Naive thymus-derived CD4-positive, alpha-beta T cell (primary cell): ENCODE measurements around the gene PPARG. TPM values are rescaled to one million over a fixed set of nuclear protein-coding genes. Genes with fewer than 3 reads are reported as not detected.
"Not testable (repeated sequence)": the region's sequence is repeated elsewhere in the genome, so short reads cannot be mapped to it uniquely, and the experiment has no call there.

Experiments used
- ATAC-seq: fragments of 150-1000 bp; cut with Tn5 transposase; 2 replicates; pipeline ENCODE4 v1.10.0; 2021; ENCODE audit warnings: mild to moderate bottlenecking, moderate library complexity
- CTCF ChIA-PET: fragments of 350-600 bp; sonication (Branson Sonifier 250); formaldehyde crosslinking; loops from one replicate; lab custom pipeline; 2021; ENCODE audit warnings: antibody characterized with exemption; lab: Charles Lee
- POLR2A ChIA-PET: fragments of 350-600 bp; sonication (Branson Sonifier 250); formaldehyde crosslinking; loops from one replicate; lab custom pipeline; 2021; ENCODE audit warnings: antibody characterized with exemption, inconsistent platforms; lab: Charles Lee
- DNase-seq, 9 donors: peaks; one replicate each; pipeline versions ENCODE4 v3.0.0 to v3.0.0-alpha.2; 2020 to 2022; ENCODE audit warnings: mixed read lengths in 1 of 9
- H3K27ac ChIP-seq: one replicate; pipeline ENCODE4 v1.7.0; 2013; ENCODE audit warnings: mild to moderate bottlenecking, low read depth, low read length, moderate library complexity
- H3K27me3 ChIP-seq, 2 donors: one replicate each; pipeline ENCODE4 v1.7.0; 2013; ENCODE audit warnings: low read length in 2 of 2, mild to moderate bottlenecking in 2 of 2, moderate library complexity in 2 of 2; ENCODE audit not compliant: control insufficient read depth in 2 of 2, insufficient read depth in 2 of 2
- H3K36me3 ChIP-seq, 3 experiments: 1 replicate in 2 of 3; 2 replicates in 1 of 3; pipeline ENCODE4 v1.7.0; 2013; ENCODE audit warnings: low read length in 3 of 3, mild to moderate bottlenecking in 3 of 3, moderate library complexity in 1 of 3; ENCODE audit not compliant: insufficient read depth in 3 of 3, control insufficient read depth in 2 of 3
- H3K4me1 ChIP-seq, 2 donors: one replicate each; pipeline ENCODE4 v1.7.0; 2013; ENCODE audit warnings: low read length in 2 of 2, mild to moderate bottlenecking in 2 of 2, moderate library complexity in 1 of 2; ENCODE audit not compliant: control insufficient read depth in 2 of 2, insufficient read depth in 2 of 2
- H3K4me3 ChIP-seq: 2 replicates; pipeline ENCODE4 v1.7.0; 2013; ENCODE audit warnings: mild to moderate bottlenecking, low read length
- H3K9me3 ChIP-seq, 3 experiments: 1 replicate in 2 of 3; 2 replicates in 1 of 3; pipeline ENCODE4 v1.7.0; 2013; ENCODE audit warnings: low read length in 3 of 3; ENCODE audit not compliant: control insufficient read depth in 2 of 3
- H3K27ac Mint-ChIP-seq, 9 donors: one replicate each; pipeline ENCODE4 v1.8.0; 2020 to 2022; ENCODE audit warnings: mixed read lengths in 9 of 9, mild to moderate bottlenecking in 8 of 9, moderate library complexity in 5 of 9, inconsistent platforms in 2 of 9
- H3K27me3 Mint-ChIP-seq, 5 donors: one replicate each; pipeline ENCODE4 v1.8.0; 2021 to 2022; ENCODE audit warnings: mixed read lengths in 5 of 5, mild to moderate bottlenecking in 1 of 5
- H3K36me3 Mint-ChIP-seq, 5 donors: one replicate each; pipeline ENCODE4 v1.8.0; 2020 to 2022; ENCODE audit warnings: mixed read lengths in 5 of 5, mild to moderate bottlenecking in 3 of 5, inconsistent platforms in 1 of 5
- H3K4me1 Mint-ChIP-seq, 7 donors: one replicate each; pipeline ENCODE4 v1.8.0; 2020 to 2022; ENCODE audit warnings: mixed read lengths in 7 of 7, mild to moderate bottlenecking in 3 of 7, inconsistent platforms in 1 of 7
- H3K4me3 Mint-ChIP-seq, 10 donors: one replicate each; pipeline ENCODE4 v1.8.0; 2020 to 2022; ENCODE audit warnings: mild to moderate bottlenecking in 10 of 10, mixed read lengths in 10 of 10, moderate library complexity in 6 of 10, inconsistent platforms in 2 of 10
- H3K9me3 Mint-ChIP-seq, 11 donors: one replicate each; pipeline ENCODE4 v1.8.0; 2020 to 2022; ENCODE audit warnings: mixed read lengths in 11 of 11, mild to moderate bottlenecking in 4 of 11, inconsistent platforms in 1 of 11, moderate library complexity in 1 of 11
- intact Hi-C, 2 donors: fragments of 100-400 bp; cut with micrococcal nuclease; formaldehyde crosslinking; loops; one replicate each; pipeline ENCODE4 v1.15.1; 2023
- polyA plus RNA-seq, 2 donors: library from polyadenylated mRNA; unstranded; fragments of 300-500 nt; fragmentation: Illumina TruSeq; gene quantifications; one replicate each; pipeline ENCODE4 v1.2.3, GENCODE V29; 2021
- total RNA-seq, 6 experiments: library from RNA in 5 of 6; stranded (reverse) in 5 of 6; gene quantifications; 1 replicate in 5 of 6; 2 replicates in 1 of 6; pipeline ENCODE4 v1.2.3 and lab custom pipeline; 2021 to 2026

The PPARG gene
- total and polyA plus RNA-seq, 7 experiments from 2014 or later, result 0.37 to 2.1 (median 0.51) TPM; not detected in 3

DNA sequence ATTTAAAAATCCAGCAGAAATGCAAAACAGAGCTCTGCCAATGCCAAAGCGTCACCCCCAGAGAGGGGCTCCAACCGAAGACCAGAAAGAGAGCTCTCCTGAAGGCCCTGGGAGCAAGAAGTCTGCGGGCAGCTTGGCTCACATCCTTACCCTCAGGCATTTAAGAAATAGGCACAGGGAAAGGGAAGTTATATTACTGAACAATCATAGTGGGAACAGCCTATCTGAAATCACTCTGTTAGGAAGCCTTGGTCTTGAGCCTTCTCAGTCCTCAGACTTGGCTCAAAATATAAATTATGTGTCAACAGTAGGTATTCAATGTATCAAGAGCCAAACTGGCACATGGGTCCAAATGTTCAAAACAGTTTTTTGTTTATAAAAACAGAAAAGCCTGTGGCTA lies 10.3 kb upstream of the PPARG start:
- no peak overlapping the region for H3K4me3 ChIP-seq
- Mint-ChIP-seq H3K4me1 (peaks cover 0 to 2% (median 0%) of the 10 kb centered on the region in 7 donors), H3K27me3 (peaks cover 16 to 34% (median 24%) of the 10 kb centered on the region in 5 donors), H3K36me3 (no peaks in the 10 kb centered on the region), H3K27ac (no peak overlapping the region), H3K9me3 (peaks cover 0 to 2% (median 0%) of the 10 kb centered on the region in 11 donors), H3K4me3 (no peak overlapping the region)
- no peaks in the 10 kb centered on the region for H3K27me3 ChIP-seq
- no peaks in the 10 kb centered on the region for H3K4me1 ChIP-seq
- ChIA-PET CTCF (no interaction called here), POLR2A (no interaction called here)
- ATAC-seq (no peak), DNase-seq (no peak)
- no peaks in the 10 kb centered on the region for H3K9me3 ChIP-seq
- H3K27ac ChIP-seq, result no peak overlapping the region
- no peaks in the 10 kb centered on the region for H3K36me3 ChIP-seq
- intact Hi-C loops, result no loop called here

DNA sequence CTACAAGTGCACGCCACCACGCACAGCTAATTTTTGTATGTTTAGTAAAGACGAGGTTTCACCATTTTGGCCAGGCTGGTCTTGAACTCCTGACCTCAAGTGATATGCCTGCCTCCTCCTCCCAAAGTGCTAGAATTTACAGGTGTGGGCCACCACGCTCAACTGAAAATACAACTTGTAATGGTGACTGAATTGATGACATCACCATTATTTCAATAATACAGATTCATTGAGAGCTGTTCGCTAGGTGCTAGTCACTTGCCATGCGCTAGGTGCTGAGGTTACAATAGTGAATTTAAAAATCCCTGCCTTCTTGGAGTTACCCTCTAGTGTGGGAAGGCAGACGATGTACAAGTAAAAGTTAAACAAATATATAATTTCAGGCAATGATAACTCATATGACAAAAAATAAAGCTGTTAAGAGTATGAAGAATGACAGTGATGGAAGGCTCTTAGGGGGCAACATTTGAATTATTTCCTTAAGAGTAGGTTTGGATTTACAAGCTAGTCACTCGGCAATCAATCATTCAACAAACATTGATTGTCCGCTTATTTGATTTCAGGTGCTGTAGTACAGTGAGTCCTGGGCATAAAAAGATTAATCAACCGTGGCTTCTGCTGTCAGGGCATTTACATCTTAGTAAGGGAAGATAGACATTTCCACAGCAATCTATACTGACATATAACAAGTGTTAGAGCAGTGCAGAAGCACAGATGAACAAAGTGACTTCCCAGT lies 9.1 kb upstream of the PPARG start:
- H3K27me3 Mint-ChIP-seq, result peaks cover 24 to 39% (median 32%) of the 10 kb centered on the region in 5 donors
- H3K27ac Mint-ChIP-seq, result no peak overlapping the region
- intact Hi-C loops, result no loop called here
- ChIA-PET CTCF (no interaction called here), POLR2A (no interaction called here)
- no peaks in the 10 kb centered on the region for H3K36me3 Mint-ChIP-seq
- ATAC-seq (no peak), DNase-seq (no peak)
- H3K4me3 ChIP-seq, result no peak overlapping the region
- no peaks in the 10 kb centered on the region for H3K27me3 ChIP-seq
- H3K4me1 Mint-ChIP-seq, result peaks cover 0 to 2% (median 0%) of the 10 kb centered on the region in 7 donors
- H3K27ac ChIP-seq, result no peak overlapping the region
- no peak overlapping the region for H3K4me3 Mint-ChIP-seq
- no peaks in the 10 kb centered on the region for H3K36me3 ChIP-seq
- H3K4me1 ChIP-seq, result no peaks in the 10 kb centered on the region
- peaks cover 0 to 4% (median 0%) of the 10 kb centered on the region in 11 donors for H3K9me3 Mint-ChIP-seq
- H3K9me3 ChIP-seq, result no peaks in the 10 kb centered on the region

DNA sequence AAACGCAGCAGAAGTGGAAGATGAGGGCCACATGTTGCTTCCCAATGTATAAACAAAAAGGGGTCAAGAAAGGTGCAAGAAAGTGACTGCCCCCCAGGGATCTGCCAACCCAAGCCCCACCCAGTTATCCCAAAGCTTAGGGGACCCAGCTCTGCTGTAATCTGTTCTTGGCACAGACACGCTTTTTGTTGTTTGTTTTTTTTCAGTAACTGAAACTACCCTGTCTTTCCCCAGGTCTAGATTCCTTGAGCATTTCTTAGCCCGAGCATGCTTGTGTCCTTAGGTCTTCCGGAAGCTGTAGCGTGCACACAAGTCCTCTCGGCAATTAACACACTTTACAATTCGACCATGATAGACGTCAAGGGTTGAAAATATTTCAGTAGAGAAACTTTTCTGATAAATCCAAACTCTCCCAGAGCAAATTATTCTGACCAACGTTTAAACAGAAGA lies 8.5 kb upstream of the PPARG start:
- Mint-ChIP-seq H3K4me1 (peaks cover 0 to 2% (median 0%) of the 10 kb centered on the region in 7 donors), H3K36me3 (peaks cover 0 to 1% (median 0%) of the 10 kb centered on the region in 5 donors), H3K27ac (no peak overlapping the region), H3K27me3 (peaks cover 30 to 46% (median 38%) of the 10 kb centered on the region in 5 donors), H3K4me3 (no peak overlapping the region), H3K9me3 (peaks cover 0 to 8% (median 0%) of the 10 kb centered on the region in 11 donors)
- Histone ChIP-seq H3K9me3 (peaks cover 0 to 4% (median 0%) of the 10 kb centered on the region in 3 experiments), H3K4me3 (no peak overlapping the region), H3K36me3 (no peaks in the 10 kb centered on the region), H3K27me3 (no peaks in the 10 kb centered on the region), H3K27ac (no peak overlapping the region), H3K4me1 (no peaks in the 10 kb centered on the region)
- ChIA-PET CTCF (no interaction called here), POLR2A (interaction anchor here (0.7 kb wide), 1 partner anchor 319 kb away, joined by 3 read pairs; no protein-coding TSS in a partner anchor)
- DNase-seq (no peak), ATAC-seq (no peak)
- intact Hi-C loops, result no loop called here

DNA sequence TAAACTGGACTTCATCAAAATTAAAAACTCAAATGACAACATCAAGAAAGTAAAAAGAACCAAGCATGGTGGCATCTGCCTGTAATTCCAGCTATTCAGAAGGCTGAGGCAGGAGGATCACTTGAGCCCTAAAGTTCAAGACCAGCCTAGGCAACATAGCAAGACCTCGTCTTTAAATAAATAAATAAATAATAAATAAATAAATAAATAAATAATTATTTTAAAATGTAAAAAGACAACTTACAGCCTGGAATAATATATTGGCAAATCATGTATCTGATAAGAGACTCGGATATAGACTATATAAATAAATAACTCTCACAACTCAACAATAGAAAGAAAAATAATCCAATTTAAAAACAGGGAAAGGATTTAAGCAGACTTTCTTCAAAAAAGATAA lies 4.3 kb upstream of the PPARG start:
- H3K4me3 ChIP-seq, result no peak overlapping the region
- Mint-ChIP-seq H3K27ac (no peak overlapping the region), H3K27me3 (peaks cover 52 to 62% (median 61%) of the 10 kb centered on the region in 5 donors), H3K36me3 (peaks cover 0 to 5% (median 0%) of the 10 kb centered on the region in 5 donors), H3K4me1 (peaks cover 0 to 18% (median 8%) of the 10 kb centered on the region in 7 donors), H3K9me3 (peaks cover 0 to 13% (median 0%) of the 10 kb centered on the region in 11 donors), H3K4me3 (no peak overlapping the region)
- intact Hi-C loops, result no loop called here
- H3K36me3 ChIP-seq, result no peaks in the 10 kb centered on the region
- H3K27ac ChIP-seq, result no peak overlapping the region
- ATAC-seq (no peak), DNase-seq (no peak)
- peaks cover 0 to 4% (median 0%) of the 10 kb centered on the region in 3 experiments for H3K9me3 ChIP-seq
- POLR2A ChIA-PET, result no interaction called here
- peaks cover 0 to 5% of the 10 kb centered on the region in 2 donors for H3K27me3 ChIP-seq
- H3K4me1 ChIP-seq, result no peaks in the 10 kb centered on the region
- CTCF ChIA-PET, result no interaction called here

DNA sequence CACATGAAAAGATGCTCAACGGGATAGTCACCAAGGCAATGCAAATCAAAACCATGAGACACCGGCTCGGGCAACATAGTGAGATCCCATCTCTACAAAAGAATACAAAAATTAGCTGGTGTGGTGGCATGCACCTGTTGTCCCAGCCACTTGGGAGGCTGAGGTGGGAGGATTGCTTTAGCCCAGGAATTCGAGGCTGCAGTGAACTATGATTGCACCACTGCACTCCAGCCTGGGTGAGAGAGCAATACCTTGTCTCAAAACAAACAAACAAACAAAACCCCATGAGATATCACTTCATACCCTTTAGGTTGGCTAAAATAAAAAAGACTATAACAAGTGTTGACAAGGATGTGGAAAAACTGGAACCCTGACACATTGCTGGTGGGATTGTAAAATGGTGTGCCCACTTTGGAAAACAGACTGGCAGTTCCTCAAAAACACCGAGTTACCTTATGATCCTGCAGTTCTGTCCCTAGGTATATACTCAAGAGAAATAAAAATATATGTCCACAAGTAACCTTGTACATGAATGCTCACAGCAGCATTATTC lies 3.8 kb upstream of the PPARG start:
- intact Hi-C loops, result no loop called here
- Mint-ChIP-seq H3K9me3 (peaks cover 0 to 13% (median 0%) of the 10 kb centered on the region in 11 donors), H3K36me3 (peaks cover 0 to 5% (median 0%) of the 10 kb centered on the region in 5 donors), H3K27me3 (peaks cover 56 to 65% (median 60%) of the 10 kb centered on the region in 5 donors), H3K4me3 (no peak overlapping the region), H3K4me1 (peaks cover 0 to 18% (median 8%) of the 10 kb centered on the region in 7 donors), H3K27ac (no peak overlapping the region)
- ChIA-PET POLR2A (no interaction called here), CTCF (no interaction called here)
- no peaks in the 10 kb centered on the region for H3K36me3 ChIP-seq
- no peak overlapping the region for H3K4me3 ChIP-seq
- H3K27me3 ChIP-seq, result peaks cover 0 to 5% of the 10 kb centered on the region in 2 donors
- ATAC-seq (no peak), DNase-seq (no peak)
- H3K9me3 ChIP-seq, result peaks cover 0 to 4% (median 0%) of the 10 kb centered on the region in 3 experiments
- H3K27ac ChIP-seq, result no peak overlapping the region
- no peaks in the 10 kb centered on the region for H3K4me1 ChIP-seq

DNA sequence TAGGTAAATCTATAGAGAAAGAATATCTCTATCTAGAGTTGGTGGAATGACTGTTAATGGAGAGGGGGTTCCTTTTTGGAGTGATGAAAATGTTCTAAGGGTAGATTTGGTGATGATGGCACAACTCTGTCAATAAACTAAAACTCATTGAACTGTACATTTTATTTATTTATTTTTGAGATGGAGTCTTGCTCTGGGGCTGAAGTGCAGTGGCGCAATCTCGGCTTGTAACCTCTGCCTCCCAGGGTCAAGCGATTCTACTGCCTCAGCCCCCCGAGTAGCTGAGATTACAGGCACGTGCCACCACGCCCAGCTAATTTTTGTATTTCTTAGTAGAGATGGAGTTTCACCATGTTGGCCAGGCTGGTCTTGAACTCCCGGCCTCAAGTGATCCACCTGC lies 3.1 kb upstream of the PPARG start:
- intact Hi-C loops, POLR2A ChIA-PET, DNase-seq, H3K4me1 ChIP-seq, H3K27ac Mint-ChIP-seq, H3K27me3 ChIP-seq, CTCF ChIA-PET, H3K27ac ChIP-seq, H3K36me3 Mint-ChIP-seq, H3K9me3 ChIP-seq, ATAC-seq, H3K36me3 ChIP-seq, H3K4me3 ChIP-seq: not testable (repeated sequence)
- Mint-ChIP-seq H3K4me1 (peaks cover 0 to 18% (median 8%) of the 10 kb centered on the region in 7 donors), H3K27me3 (peaks cover 49 to 59% (median 58%) of the 10 kb centered on the region in 5 donors), H3K4me3 (peak overlapping the region in 1 of 10 donors; percentile 11), H3K9me3 (peaks cover 0 to 13% (median 0%) of the 10 kb centered on the region in 11 donors)
